ENCODE results near the gene RPS6KA2. TPM values are rescaled to one million over a fixed set of nuclear protein-coding genes. Genes with fewer than 3 reads are reported as not detected.

RPS6KA2 gene
- total RNA-seq, 1 experiment from 2014 or later = 7.2 TPM

DNA sequence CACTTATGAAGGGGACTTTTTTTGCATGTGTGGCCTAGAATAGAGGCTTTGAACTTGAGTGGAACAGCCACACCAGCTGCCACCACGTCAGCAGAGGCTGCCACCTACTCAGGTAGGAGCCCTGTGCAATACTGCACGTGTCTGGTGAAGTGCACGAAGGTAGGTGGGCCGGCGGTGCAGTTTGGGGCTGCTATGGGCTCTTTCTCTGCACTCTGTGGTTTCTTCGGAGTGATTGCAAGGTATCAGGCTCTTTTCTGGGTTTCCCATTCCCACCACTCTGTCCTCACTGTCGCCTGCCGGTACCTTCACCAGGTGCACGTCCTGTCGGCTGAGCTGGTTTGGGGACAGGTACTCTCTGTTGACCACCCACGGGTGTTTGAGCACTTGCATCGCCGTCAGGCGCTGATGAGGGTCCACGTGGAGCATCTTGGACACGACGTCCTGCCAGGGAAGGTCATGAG is 213.5 kb downstream of the RPS6KA2 start:
- Histone ChIP-seq H3K4me2 (ENCODE audit: low read depth, low read length, poor library complexity, severe bottlenecking) (no peak overlapping the region), H3K79me2 (ENCODE audit: low read length) (no peaks in the 10 kb centered on the region), H4K20me1 (ENCODE audit: insufficient read depth, low read depth, low read length) (no peaks in the 10 kb centered on the region), H3K9ac (ENCODE audit: low read length) (no peak overlapping the region), H3K9me3 (ENCODE audit: low read length) (no peaks in the 10 kb centered on the region), H3K9me2 (replicated peaks; ENCODE audit: insufficient read depth, low read length) (no peaks in the 10 kb centered on the region), H3K4me1 (ENCODE audit: low read length) (no peaks in the 10 kb centered on the region), H3K27me3 (ENCODE audit: low read length) (no peaks in the 10 kb centered on the region), H3K27ac (ENCODE audit: low read length) (no peak overlapping the region), H3K36me3 (ENCODE audit: insufficient read depth, low read length) (no peaks in the 10 kb centered on the region; the same call in 1 of the 2 replicates), H2AFZ (ENCODE audit: low read length) (no peak overlapping the region), H3K4me3 (ENCODE audit: low read length) (no peak overlapping the region)
- no peak for DNase-seq

DNA sequence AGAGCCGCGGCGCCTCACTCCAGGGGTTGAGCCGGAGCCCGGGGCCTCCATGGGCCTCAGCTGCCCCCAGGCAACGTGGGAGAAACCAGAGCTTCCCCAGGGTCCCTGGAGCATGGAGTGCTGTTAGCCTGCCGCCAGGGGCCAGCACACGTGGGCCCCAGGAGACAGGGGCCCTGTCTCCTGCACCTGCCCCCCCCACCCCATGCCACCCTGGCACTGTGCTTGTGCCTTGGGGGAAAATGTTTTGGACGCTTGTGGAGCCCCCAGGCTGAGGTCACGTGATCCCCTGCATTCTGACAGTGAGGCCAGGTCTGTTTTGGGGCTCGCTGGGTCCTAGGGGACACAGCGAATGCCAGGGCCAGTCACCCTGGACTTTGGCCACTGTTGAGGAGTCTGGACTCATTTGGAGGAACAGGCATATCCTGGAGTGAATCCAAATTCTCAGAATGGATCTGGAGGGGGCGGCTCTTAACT is 214.1 kb downstream of the RPS6KA2 start:
- Histone ChIP-seq H3K9ac (ENCODE audit: low read length) (no peak overlapping the region), H4K20me1 (ENCODE audit: insufficient read depth, low read depth, low read length) (no peaks in the 10 kb centered on the region), H3K27me3 (ENCODE audit: low read length) (no peaks in the 10 kb centered on the region), H3K9me2 (replicated peaks; ENCODE audit: insufficient read depth, low read length) (no peaks in the 10 kb centered on the region), H3K36me3 (ENCODE audit: insufficient read depth, low read length) (no peaks in the 10 kb centered on the region; the same call in 1 of the 2 replicates), H3K79me2 (ENCODE audit: low read length) (no peaks in the 10 kb centered on the region), H3K4me1 (ENCODE audit: low read length) (no peaks in the 10 kb centered on the region), H3K4me2 (ENCODE audit: low read depth, low read length, poor library complexity, severe bottlenecking) (no peak overlapping the region), H2AFZ (ENCODE audit: low read length) (no peak overlapping the region), H3K4me3 (ENCODE audit: low read length) (no peak overlapping the region), H3K27ac (ENCODE audit: low read length) (no peak overlapping the region), H3K9me3 (ENCODE audit: low read length) (no peaks in the 10 kb centered on the region)
- no peak for DNase-seq

DNA sequence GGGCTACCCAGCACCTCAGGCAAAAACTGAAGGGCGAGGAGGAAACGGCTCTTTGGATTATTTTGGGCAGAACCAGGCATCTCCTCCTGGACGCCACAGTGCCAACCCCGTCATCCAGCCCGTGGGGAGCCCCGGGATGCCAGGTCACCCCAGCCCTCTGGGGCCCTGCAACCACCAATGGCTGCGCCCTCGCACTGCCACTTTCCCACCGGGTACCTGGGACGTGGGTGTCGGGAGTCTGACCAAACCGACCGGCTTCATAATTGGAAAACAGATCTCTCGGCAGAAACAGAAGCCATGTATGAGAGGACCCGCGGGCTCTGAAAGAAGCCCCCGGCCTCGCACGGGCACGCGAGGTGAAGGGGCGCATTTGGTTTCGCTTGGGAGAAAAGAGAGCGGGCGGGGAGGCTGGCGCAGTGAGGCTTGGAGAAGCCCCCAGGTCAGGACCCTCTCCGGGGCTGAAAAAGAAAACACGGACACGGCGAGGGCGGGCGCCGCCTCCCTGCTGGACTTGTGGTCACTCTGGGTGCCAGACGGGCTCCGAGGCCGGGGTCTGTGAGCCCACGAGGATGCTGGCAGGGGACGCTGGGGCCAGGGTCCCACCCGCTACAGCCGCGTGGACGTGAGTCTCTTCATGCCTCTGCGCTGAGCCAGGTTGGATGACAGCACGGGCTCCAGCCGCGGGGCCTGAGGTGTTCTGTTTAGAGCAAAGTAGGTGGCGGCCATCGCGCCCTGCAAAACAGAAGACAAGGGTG is 214.7 kb downstream of the RPS6KA2 start:
- Histone ChIP-seq H2AFZ (ENCODE audit: low read length) (no peak overlapping the region), H3K27ac (ENCODE audit: low read length) (no peak overlapping the region), H3K4me1 (ENCODE audit: low read length) (no peaks in the 10 kb centered on the region), H3K36me3 (ENCODE audit: insufficient read depth, low read length) (no peaks in the 10 kb centered on the region; the same call in 1 of the 2 replicates), H3K27me3 (ENCODE audit: low read length) (no peaks in the 10 kb centered on the region), H3K4me3 (ENCODE audit: low read length) (no peak overlapping the region), H3K9ac (ENCODE audit: low read length) (no peak overlapping the region), H3K9me3 (ENCODE audit: low read length) (no peaks in the 10 kb centered on the region), H3K79me2 (ENCODE audit: low read length) (no peaks in the 10 kb centered on the region), H4K20me1 (ENCODE audit: insufficient read depth, low read depth, low read length) (no peaks in the 10 kb centered on the region), H3K9me2 (replicated peaks; ENCODE audit: insufficient read depth, low read length) (no peaks in the 10 kb centered on the region), H3K4me2 (ENCODE audit: low read depth, low read length, poor library complexity, severe bottlenecking) (no peak overlapping the region)
- no peak for DNase-seq

DNA sequence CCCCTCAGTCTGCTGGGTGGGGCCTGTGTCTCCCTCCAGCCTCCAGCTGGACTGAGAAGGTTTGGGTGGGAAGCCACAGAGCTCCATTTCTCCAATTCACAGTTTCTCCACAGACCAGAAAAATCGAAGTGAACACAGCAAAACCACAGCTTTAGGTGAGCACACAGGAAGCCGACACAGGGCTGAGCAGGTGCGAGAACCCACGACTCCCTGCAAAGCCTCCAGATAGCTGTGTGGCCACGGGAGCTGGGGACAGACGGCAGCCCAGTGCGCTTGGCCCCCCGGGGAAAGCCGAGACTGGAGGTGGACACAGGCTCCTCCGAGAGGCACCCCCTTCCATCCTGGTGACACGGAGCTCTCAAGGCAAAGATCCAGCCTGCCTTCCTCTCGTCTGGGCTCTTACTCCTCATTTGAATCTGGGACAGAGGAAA is 215.3 kb downstream of the RPS6KA2 start:
- no peaks in the 10 kb centered on the region for H3K27me3 ChIP-seq (ENCODE audit: low read length)
- DNase-seq = no peak
- H3K27ac ChIP-seq (ENCODE audit: low read length) = no peak overlapping the region
- no peak overlapping the region for H2AFZ ChIP-seq (ENCODE audit: low read length)
- H3K9me3 ChIP-seq (ENCODE audit: low read length) = no peaks in the 10 kb centered on the region
- no peak overlapping the region for H3K4me2 ChIP-seq (ENCODE audit: low read depth, low read length, poor library complexity, severe bottlenecking)
- H4K20me1 ChIP-seq (ENCODE audit: insufficient read depth, low read depth, low read length) = no peaks in the 10 kb centered on the region
- no peaks in the 10 kb centered on the region; the same call in 1 of the 2 replicates for H3K36me3 ChIP-seq (ENCODE audit: insufficient read depth, low read length)
- H3K9me2 ChIP-seq (replicated peaks; ENCODE audit: insufficient read depth, low read length) = no peaks in the 10 kb centered on the region
- no peaks in the 10 kb centered on the region for H3K4me1 ChIP-seq (ENCODE audit: low read length)
- H3K4me3 ChIP-seq (ENCODE audit: low read length) = no peak overlapping the region
- H3K79me2 ChIP-seq (ENCODE audit: low read length) = no peaks in the 10 kb centered on the region
- no peak overlapping the region for H3K9ac ChIP-seq (ENCODE audit: low read length)

DNA sequence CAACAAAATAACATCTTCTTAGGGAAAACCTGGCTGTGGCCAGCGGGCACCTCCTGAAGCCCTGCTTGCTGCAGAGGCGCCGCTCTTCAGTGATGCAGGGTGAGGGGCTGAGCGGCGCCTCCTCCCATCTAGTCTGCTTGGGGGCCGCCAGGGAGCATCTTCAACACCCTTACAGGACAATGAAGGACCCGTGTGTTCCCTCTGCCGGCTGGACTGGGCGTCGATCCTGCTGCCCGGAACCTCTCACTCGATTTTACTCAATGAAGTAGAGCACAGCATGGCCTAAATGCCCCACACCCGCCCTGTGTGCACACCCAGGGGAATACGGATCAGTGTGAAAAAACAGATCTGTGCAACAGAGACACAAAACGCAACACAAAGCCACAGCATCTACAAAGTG is 215.8 kb downstream of the RPS6KA2 start:
- no peak for DNase-seq

DNA sequence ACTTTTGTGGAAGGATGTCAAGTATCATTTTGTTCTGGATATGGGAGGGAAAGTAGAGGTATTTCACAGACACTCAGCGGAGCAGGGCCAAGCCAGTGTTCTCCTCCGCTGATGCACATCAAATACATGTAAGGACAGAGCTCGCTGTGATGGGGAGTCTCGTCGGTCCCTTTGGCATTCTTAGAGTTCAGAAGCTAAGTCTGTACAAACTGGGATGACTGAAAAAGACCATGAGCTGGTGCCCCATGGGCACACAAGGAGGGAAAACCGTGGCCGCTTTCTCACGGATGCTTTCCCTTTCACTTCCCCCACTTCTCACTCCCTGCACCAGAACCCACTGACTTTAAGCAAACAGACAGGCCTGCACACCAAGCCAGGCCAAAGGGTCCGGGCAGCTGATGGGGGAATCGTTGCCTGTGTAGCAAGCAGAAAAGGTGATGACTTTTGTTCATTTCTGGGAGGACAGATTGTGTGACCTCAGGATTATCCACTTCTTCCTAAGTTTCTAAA is 216.6 kb downstream of the RPS6KA2 start:
- Histone ChIP-seq H3K36me3 (ENCODE audit: insufficient read depth, low read length) (no peaks in the 10 kb centered on the region), H3K4me1 (ENCODE audit: low read length) (no peaks in the 10 kb centered on the region), H3K9me3 (ENCODE audit: low read length) (no peaks in the 10 kb centered on the region), H3K9me2 (replicated peaks; ENCODE audit: insufficient read depth, low read length) (no peaks in the 10 kb centered on the region), H3K79me2 (ENCODE audit: low read length) (no peaks in the 10 kb centered on the region), H3K27me3 (ENCODE audit: low read length) (no peaks in the 10 kb centered on the region), H3K4me2 (ENCODE audit: low read depth, low read length, poor library complexity, severe bottlenecking) (peak overlapping the region; percentile 1), H3K9ac (ENCODE audit: low read length) (no peak overlapping the region), H3K4me3 (ENCODE audit: low read length) (no peak overlapping the region), H4K20me1 (ENCODE audit: insufficient read depth, low read depth, low read length) (no peaks in the 10 kb centered on the region), H2AFZ (ENCODE audit: low read length) (no peak overlapping the region), H3K27ac (ENCODE audit: low read length) (no peak overlapping the region)
- no peak for DNase-seq

More for the DNA sequence above, 215.8 kb downstream of the RPS6KA2 start:
- no peak overlapping the region for H3K9ac ChIP-seq (ENCODE audit: low read length)
- H3K9me2 ChIP-seq (replicated peaks; ENCODE audit: insufficient read depth, low read length) = no peaks in the 10 kb centered on the region
- no peaks in the 10 kb centered on the region for H3K27me3 ChIP-seq (ENCODE audit: low read length)
- no peaks in the 10 kb centered on the region for H3K9me3 ChIP-seq (ENCODE audit: low read length)
- no peaks in the 10 kb centered on the region for H4K20me1 ChIP-seq (ENCODE audit: insufficient read depth, low read depth, low read length)
- no peak overlapping the region for H3K4me3 ChIP-seq (ENCODE audit: low read length)
- no peaks in the 10 kb centered on the region for H3K4me1 ChIP-seq (ENCODE audit: low read length)
- H3K27ac ChIP-seq (ENCODE audit: low read length) = no peak overlapping the region
- no peak overlapping the region for H2AFZ ChIP-seq (ENCODE audit: low read length)
- H3K36me3 ChIP-seq (ENCODE audit: insufficient read depth, low read length) = no peaks in the 10 kb centered on the region; the same call in 1 of the 2 replicates
- no peaks in the 10 kb centered on the region for H3K79me2 ChIP-seq (ENCODE audit: low read length)
- no peak overlapping the region for H3K4me2 ChIP-seq (ENCODE audit: low read depth, low read length, poor library complexity, severe bottlenecking)

DNA sequence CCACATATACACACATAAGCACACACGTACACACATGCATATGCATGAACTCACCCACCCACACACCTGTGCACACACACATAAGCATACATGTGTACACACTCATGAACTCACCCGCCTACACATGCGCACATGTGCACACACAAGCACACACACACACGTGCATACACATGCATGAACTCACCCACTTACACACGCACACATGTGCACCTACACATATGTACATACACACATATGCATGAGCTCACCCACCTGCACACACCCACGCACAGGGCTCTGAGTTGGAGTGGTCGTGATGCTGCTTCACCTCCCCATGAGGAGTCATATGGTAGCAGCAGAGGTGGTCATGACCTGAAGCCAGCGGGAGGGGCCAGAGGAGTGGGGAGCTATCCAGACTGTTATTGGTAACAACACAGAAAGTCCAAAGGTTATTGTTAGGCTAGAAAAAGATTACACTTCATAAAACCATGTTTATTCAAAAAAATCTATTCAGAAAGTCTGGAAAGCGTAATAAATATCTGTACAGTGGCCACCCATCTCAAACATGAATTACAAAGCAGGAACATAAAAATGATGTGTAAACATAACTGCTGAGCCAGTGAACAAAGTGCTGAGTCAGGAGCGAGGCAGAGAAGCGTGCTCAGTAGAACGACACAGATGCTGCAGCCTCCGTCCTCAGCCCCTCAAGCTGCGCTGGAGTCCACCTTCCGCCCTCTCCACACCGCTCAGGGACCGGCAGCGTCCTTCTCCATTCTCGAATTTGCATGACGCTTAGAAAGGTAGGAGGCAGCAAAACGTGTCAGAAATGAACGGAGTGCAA is 217.9 kb downstream of the RPS6KA2 start:
- Histone ChIP-seq H3K4me1 (ENCODE audit: low read length) (no peaks in the 10 kb centered on the region), H4K20me1 (ENCODE audit: insufficient read depth, low read depth, low read length) (no peaks in the 10 kb centered on the region), H2AFZ (ENCODE audit: low read length) (no peak overlapping the region), H3K36me3 (ENCODE audit: insufficient read depth, low read length) (no peaks in the 10 kb centered on the region), H3K4me2 (ENCODE audit: low read depth, low read length, poor library complexity, severe bottlenecking) (no peak overlapping the region), H3K79me2 (ENCODE audit: low read length) (no peaks in the 10 kb centered on the region), H3K9ac (ENCODE audit: low read length) (no peak overlapping the region), H3K4me3 (ENCODE audit: low read length) (no peak overlapping the region), H3K27me3 (ENCODE audit: low read length) (no peaks in the 10 kb centered on the region), H3K9me3 (ENCODE audit: low read length) (no peaks in the 10 kb centered on the region), H3K9me2 (replicated peaks; ENCODE audit: insufficient read depth, low read length) (no peaks in the 10 kb centered on the region), H3K27ac (ENCODE audit: low read length) (no peak overlapping the region)
- no peak for DNase-seq

DNA sequence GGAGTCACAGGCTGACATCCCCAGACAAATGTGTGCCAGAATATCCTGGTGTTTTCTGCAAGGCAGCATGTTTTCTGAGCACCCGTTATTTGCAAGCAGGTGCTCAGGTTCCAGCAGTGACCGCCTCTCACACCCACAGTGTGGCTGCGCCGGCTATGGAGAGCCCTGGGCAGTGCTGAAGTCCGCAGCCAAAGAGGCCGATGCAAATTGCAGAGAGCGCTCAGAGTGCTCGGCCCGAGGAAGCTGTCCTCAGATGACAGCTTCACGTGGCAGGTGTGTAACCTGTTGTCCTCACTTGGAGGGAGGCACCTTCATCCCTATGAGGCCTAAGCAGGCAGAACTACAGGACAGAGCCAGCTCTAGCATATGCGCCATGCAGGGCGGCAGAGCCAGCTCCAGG is 220.9 kb downstream of the RPS6KA2 start:
- H3K4me2 ChIP-seq (ENCODE audit: low read depth, low read length, poor library complexity, severe bottlenecking) = no peak overlapping the region
- no peaks in the 10 kb centered on the region for H3K9me3 ChIP-seq (ENCODE audit: low read length)
- no peaks in the 10 kb centered on the region for H3K36me3 ChIP-seq (ENCODE audit: insufficient read depth, low read length)
- H3K79me2 ChIP-seq (ENCODE audit: low read length) = no peaks in the 10 kb centered on the region
- no peak for DNase-seq
- no peak overlapping the region for H3K27ac ChIP-seq (ENCODE audit: low read length)
- H3K4me3 ChIP-seq (ENCODE audit: low read length) = no peak overlapping the region
- H2AFZ ChIP-seq (ENCODE audit: low read length) = no peak overlapping the region
- no peaks in the 10 kb centered on the region for H3K9me2 ChIP-seq (replicated peaks; ENCODE audit: insufficient read depth, low read length)
- no peaks in the 10 kb centered on the region for H3K27me3 ChIP-seq (ENCODE audit: low read length)
- peaks cover 16% of the 10 kb centered on the region for H3K4me1 ChIP-seq (ENCODE audit: low read length)
- H4K20me1 ChIP-seq (ENCODE audit: insufficient read depth, low read depth, low read length) = no peaks in the 10 kb centered on the region
- H3K9ac ChIP-seq (ENCODE audit: low read length) = no peak overlapping the region
